Endothelial cell of umbilical vein (primary cell): ENCODE results near the gene TVP23A. TPM values are rescaled to one million over a fixed set of nuclear protein-coding genes. Genes with fewer than 3 reads are reported as not detected.
"Not testable (repeated sequence)": the region's sequence is repeated elsewhere in the genome, so short reads cannot be mapped to it uniquely, and the experiment has no call there.

ENCODE experiments used
- BruUV-seq: library from RNA; stranded (reverse); fragments of 400-500 nt; replicated peaks from 2 replicates; lab custom pipeline; 2021; lab: Mats Ljungman, UMichigan
- CTCF ChIA-PET: fragments of 300-600, 350-600 bp; sonication (Branson Sonifier 250); formaldehyde crosslinking; loops from one replicate; lab custom pipeline; 2021; ENCODE audit warnings: antibody characterized with exemption, inconsistent platforms; lab: Charles Lee
- POLR2A ChIA-PET: fragments of 300-600, 350-600 bp; sonication (Branson Sonifier 250); formaldehyde crosslinking; loops from one replicate; lab custom pipeline; 2021; ENCODE audit warnings: antibody characterized with exemption, inconsistent platforms; lab: Charles Lee
- DNase-seq: peaks from one replicate; pipeline ENCODE4 v3.0.0-alpha.2; 2011; ENCODE audit warnings: low read depth, low spot score
- FAIRE-seq: peaks from 2 replicates; lab custom pipeline; 2011; peaks lifted over from hg19 to GRCh38; lab: Jason Lieb, UNC
- H2AFZ ChIP-seq: 2 replicates; pipeline ENCODE4 v1.6.0; 2012; ENCODE audit warnings: low read depth, low read length, control low read depth, inconsistent platforms
- H3K27ac ChIP-seq: 2 replicates; pipeline ENCODE4 v1.5.1; 2011; ENCODE audit warnings: low read depth, mild to moderate bottlenecking, control low read depth, low read length, moderate library complexity; ENCODE audit not compliant: insufficient read depth
- H3K27me3 ChIP-seq, 2 experiments: 2 replicates each; pipeline versions ENCODE4 v1.6.0 to v1.6.1; 2011; ENCODE audit warnings: low read length in 2 of 2, mixed read lengths in 1 of 2; ENCODE audit not compliant: control insufficient read depth in 2 of 2, insufficient read depth in 2 of 2
- H3K36me3 ChIP-seq, 2 experiments: 2 replicates in 1 of 2; 3 replicates in 1 of 2; pipeline ENCODE4 v1.5.1; 2011; ENCODE audit warnings: low read length in 2 of 2, mild to moderate bottlenecking in 1 of 2, moderate library complexity in 1 of 2; ENCODE audit not compliant: control insufficient read depth in 2 of 2, insufficient read depth in 2 of 2; ENCODE audit errors: extremely low read depth in 1 of 2
- H3K4me1 ChIP-seq: 3 replicates; pipeline ENCODE4 v1.5.1; 2011; ENCODE audit warnings: mild to moderate bottlenecking, low read length; ENCODE audit not compliant: control insufficient read depth, insufficient read depth; ENCODE audit errors: extremely low read depth
- H3K4me2 ChIP-seq: 2 replicates; pipeline ENCODE4 v1.6.1; 2011; ENCODE audit warnings: low read length, control low read depth, mixed read lengths; ENCODE audit not compliant: insufficient read depth
- H3K4me3 ChIP-seq, 3 experiments: fragments of 200-600 bp in 1 of 3; sonication (generic), shearing (Covaris generic) in 1 of 3; replicated peaks in 1 of 3; 2 replicates each; pipeline ENCODE4 v1.5.1; 2011 to 2016; ENCODE audit warnings: control low read depth in 3 of 3, low read length in 3 of 3, mild to moderate bottlenecking in 2 of 3, inconsistent platforms in 1 of 3, low read depth in 1 of 3, moderate library complexity in 1 of 3; ENCODE audit not compliant: insufficient read depth in 1 of 3
- H3K79me2 ChIP-seq: 2 replicates; pipeline ENCODE4 v1.6.0; 2012; ENCODE audit warnings: low read length, inconsistent platforms; ENCODE audit not compliant: control insufficient read depth, insufficient read depth
- H3K9ac ChIP-seq: replicated peaks from 2 replicates; pipeline ENCODE3; 2011; ENCODE audit warnings: low read length, control low read depth; ENCODE audit not compliant: insufficient read depth; ENCODE audit errors: extremely low read depth
- H3K9me1 ChIP-seq: replicated peaks from 3 replicates; pipeline ENCODE4 v1.6.0; 2011; ENCODE audit warnings: mild to moderate bottlenecking, low read length; ENCODE audit not compliant: control insufficient read depth, insufficient read depth; ENCODE audit errors: extremely low read depth
- H3K9me3 ChIP-seq: replicated peaks from 2 replicates; pipeline ENCODE4 v1.5.1; 2012; ENCODE audit warnings: low read length, inconsistent platforms; ENCODE audit not compliant: control insufficient read depth, insufficient read depth
- H4K20me1 ChIP-seq: replicated peaks from 2 replicates; pipeline ENCODE3; 2011; ENCODE audit warnings: mild to moderate bottlenecking, low read length; ENCODE audit not compliant: control insufficient read depth, insufficient read depth; ENCODE audit errors: extremely low read depth
- CTCF ChIP-seq, 2 donors: IDR thresholded peaks; 1 replicate in 1 of 2; 2 replicates in 1 of 2; pipeline ENCODE4 v1.5.1; 2011; ENCODE audit warnings: low read length in 2 of 2, mild to moderate bottlenecking in 2 of 2, moderate library complexity in 2 of 2, control low read depth in 1 of 2, inconsistent platforms in 1 of 2, low read depth in 1 of 2; ENCODE audit not compliant: insufficient read depth in 1 of 2; ENCODE audit errors: extremely low read depth in 1 of 2
- EZH2 ChIP-seq: IDR thresholded peaks from 2 replicates; pipeline ENCODE4 v1.6.1; 2012; ENCODE audit warnings: borderline replicate concordance, low read depth, mild to moderate bottlenecking, moderate library complexity, low read length, inconsistent platforms; ENCODE audit not compliant: severe bottlenecking
- FOS ChIP-seq: IDR thresholded peaks from 2 replicates; pipeline ENCODE4 v1.6.1; 2011; ENCODE audit warnings: mild to moderate bottlenecking, low read length, moderate library complexity, borderline replicate concordance; ENCODE audit not compliant: insufficient read depth
- GATA2 ChIP-seq: IDR thresholded peaks from 2 replicates; pipeline ENCODE4 v1.7.0; 2011; ENCODE audit warnings: low read depth, mild to moderate bottlenecking, moderate library complexity, mixed read lengths, low read length; ENCODE audit not compliant: insufficient read length, insufficient read depth
- JUN ChIP-seq: IDR thresholded peaks from 2 replicates; pipeline ENCODE4 v1.6.1; 2011; ENCODE audit warnings: borderline replicate concordance, low read depth; ENCODE audit not compliant: insufficient read length, insufficient read depth
- MYC ChIP-seq: IDR thresholded peaks from one replicate; pipeline ENCODE4 v1.6.1; 2011; ENCODE audit warnings: mild to moderate bottlenecking, low read depth, low read length
- POLR2A ChIP-seq: IDR thresholded peaks from 2 replicates; pipeline ENCODE4 v1.6.1; 2012; ENCODE audit warnings: low read depth, mild to moderate bottlenecking, control low read depth, low read length
- POLR2AphosphoS5 ChIP-seq: IDR thresholded peaks from 2 replicates; pipeline ENCODE4 v1.6.1; 2012; ENCODE audit warnings: low read depth, mild to moderate bottlenecking, control low read depth, low read length, moderate library complexity; ENCODE audit not compliant: insufficient read depth
- dilution Hi-C: fragments of 300-500 bp; cut with MboI; formaldehyde crosslinking; loops from one replicate; pipeline ENCODE4 v1.15.0; 2019; ENCODE audit warnings: low sequenced_read_pairs; ENCODE audit not compliant: extremely low pct_ligation_motif_present
- intact Hi-C: fragments of 100-400 bp; cut with micrococcal nuclease; formaldehyde crosslinking; loops from one replicate; pipeline ENCODE4 v1.10.0; 2022
- polyA plus RNA-seq, 4 experiments: library from polyadenylated mRNA; depleted of rRNA in 3 of 4; stranded (reverse) in 3 of 4; unstranded in 1 of 4; fragments of >200 nt; gene quantifications; 2 replicates each; pipeline versions ENCODE4 v1.2.1 to v1.2.3, GENCODE V29; 2011 to 2012; ENCODE audit warnings: missing spikeins in 1 of 4
- total RNA-seq: library from RNA; stranded (reverse); gene quantifications from 2 replicates; pipeline ENCODE4 v1.2.3, GENCODE V29; 2021
- TF ChIP-seq, protein P1 (sequence below): IDR thresholded peaks from 2 replicates; pipeline ENCODE4 v1.6.1; 2011; ENCODE audit not compliant: insufficient read depth, insufficient read length

TVP23A gene
- total and polyA plus RNA-seq, 2 donors (not counting 3 experiments of a cell fraction or from before 2014, with no cell fraction given): not detected

- BruUV-seq: no TSS peak
- intact Hi-C loops (no loop called here), dilution Hi-C loops (no loop called here)
- no peaks in the 10 kb centered on the region for H3K79me2 ChIP-seq
- no peak overlapping the region for H2AFZ ChIP-seq
- no peak overlapping the region for H3K4me2 ChIP-seq
- ChIA-PET CTCF (no interaction called here), POLR2A (no interaction called here)
- no peaks in the 10 kb centered on the region for H3K4me1 ChIP-seq
- H3K27ac ChIP-seq: no peak overlapping the region
- H3K4me3 ChIP-seq: no peak overlapping the region
- FAIRE-seq (no peak), DNase-seq (no peak)
- no peak overlapping the region for H3K9ac ChIP-seq
- no peak for TF ChIP-seq EZH2
- no peak for TF ChIP-seq GATA2
- TF ChIP-seq, protein P1, sequence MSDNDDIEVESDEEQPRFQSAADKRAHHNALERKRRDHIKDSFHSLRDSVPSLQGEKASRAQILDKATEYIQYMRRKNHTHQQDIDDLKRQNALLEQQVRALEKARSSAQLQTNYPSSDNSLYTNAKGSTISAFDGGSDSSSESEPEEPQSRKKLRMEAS: no peak
- no peak for TF ChIP-seq CTCF (IDR thresholded peaks at IDR 0.05; ENCODE audit: extremely low read depth in 1 of 2, insufficient read depth in 1 of 2, low read depth in 1 of 2, low read length in 2 of 2)
- TF ChIP-seq FOS: no peak
- TF ChIP-seq MYC: no peak
- TF ChIP-seq POLR2AphosphoS5: no peak
- no peak for TF ChIP-seq JUN
- TF ChIP-seq POLR2A: no peak
- no peaks in the 10 kb centered on the region for H4K20me1 ChIP-seq
- no peaks in the 10 kb centered on the region for H3K36me3 ChIP-seq
- H3K27me3 ChIP-seq: no peaks in the 10 kb centered on the region
- no peaks in the 10 kb centered on the region for H3K9me3 ChIP-seq
- H3K9me1 ChIP-seq: no peaks in the 10 kb centered on the region
These were observed 38.0 kb downstream of the TVP23A start for GRCh38 chr16:10780628-10781027.

DNA sequence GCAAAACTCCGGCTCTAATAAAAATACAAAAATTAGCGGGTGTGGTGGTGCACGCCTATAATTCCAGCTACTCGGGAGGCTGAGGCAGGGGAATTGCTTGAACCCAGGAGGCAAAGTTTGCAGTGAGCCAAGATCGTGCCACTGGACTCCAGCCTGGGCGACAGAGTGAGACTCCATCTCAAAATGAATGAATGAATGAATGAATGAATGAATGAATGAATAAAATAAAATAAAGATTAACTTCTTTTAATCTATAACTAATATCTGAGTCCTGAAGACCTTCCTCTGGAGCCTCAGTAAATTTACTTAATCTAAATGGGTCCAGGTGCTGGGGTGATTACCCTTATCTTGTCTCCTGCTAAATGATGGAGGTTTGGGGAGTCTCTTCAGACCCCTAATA, 38.7 kb downstream of the TVP23A start:
- H3K4me1 ChIP-seq, POLR2A ChIA-PET, H3K9ac ChIP-seq, H3K79me2 ChIP-seq, H3K9me3 ChIP-seq, H3K27ac ChIP-seq, FAIRE-seq, H4K20me1 ChIP-seq, H3K4me3 ChIP-seq, H3K9me1 ChIP-seq, intact Hi-C loops, H3K36me3 ChIP-seq, DNase-seq, H2AFZ ChIP-seq, H3K27me3 ChIP-seq, H3K4me2 ChIP-seq, BruUV-seq, CTCF ChIA-PET, dilution Hi-C loops: not testable (repeated sequence)
